ENCODE data around the gene CLDND2.

GRCh38 chr19:51407511-51408131, 38.8 kb upstream of the CLDND2 start:
- TF ChIP-seq, protein P1, sequence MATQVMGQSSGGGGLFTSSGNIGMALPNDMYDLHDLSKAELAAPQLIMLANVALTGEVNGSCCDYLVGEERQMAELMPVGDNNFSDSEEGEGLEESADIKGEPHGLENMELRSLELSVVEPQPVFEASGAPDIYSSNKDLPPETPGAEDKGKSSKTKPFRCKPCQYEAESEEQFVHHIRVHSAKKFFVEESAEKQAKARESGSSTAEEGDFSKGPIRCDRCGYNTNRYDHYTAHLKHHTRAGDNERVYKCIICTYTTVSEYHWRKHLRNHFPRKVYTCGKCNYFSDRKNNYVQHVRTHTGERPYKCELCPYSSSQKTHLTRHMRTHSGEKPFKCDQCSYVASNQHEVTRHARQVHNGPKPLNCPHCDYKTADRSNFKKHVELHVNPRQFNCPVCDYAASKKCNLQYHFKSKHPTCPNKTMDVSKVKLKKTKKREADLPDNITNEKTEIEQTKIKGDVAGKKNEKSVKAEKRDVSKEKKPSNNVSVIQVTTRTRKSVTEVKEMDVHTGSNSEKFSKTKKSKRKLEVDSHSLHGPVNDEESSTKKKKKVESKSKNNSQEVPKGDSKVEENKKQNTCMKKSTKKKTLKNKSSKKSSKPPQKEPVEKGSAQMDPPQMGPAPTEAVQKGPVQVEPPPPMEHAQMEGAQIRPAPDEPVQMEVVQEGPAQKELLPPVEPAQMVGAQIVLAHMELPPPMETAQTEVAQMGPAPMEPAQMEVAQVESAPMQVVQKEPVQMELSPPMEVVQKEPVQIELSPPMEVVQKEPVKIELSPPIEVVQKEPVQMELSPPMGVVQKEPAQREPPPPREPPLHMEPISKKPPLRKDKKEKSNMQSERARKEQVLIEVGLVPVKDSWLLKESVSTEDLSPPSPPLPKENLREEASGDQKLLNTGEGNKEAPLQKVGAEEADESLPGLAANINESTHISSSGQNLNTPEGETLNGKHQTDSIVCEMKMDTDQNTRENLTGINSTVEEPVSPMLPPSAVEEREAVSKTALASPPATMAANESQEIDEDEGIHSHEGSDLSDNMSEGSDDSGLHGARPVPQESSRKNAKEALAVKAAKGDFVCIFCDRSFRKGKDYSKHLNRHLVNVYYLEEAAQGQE (IDR thresholded peaks at IDR 0.05; ENCODE audit: insufficient read depth in 1 of 2, low read depth in 2 of 2, low read length in 1 of 2): no peak
- peak; percentile 72 for TF ChIP-seq CTCF (IDR thresholded peaks at IDR 0.05)
